ENCODE measurements around the gene SPARC. TPM values are rescaled to one million over a fixed set of nuclear protein-coding genes. Genes with fewer than 3 reads are reported as not detected.
A peak's percentile ranks its signal among the peaks of the same experiment; 100 is the strongest.
"Not testable (repeated sequence)": the region's sequence is repeated elsewhere in the genome, so short reads cannot be mapped to it uniquely, and the experiment has no call there.

SPARC gene
- total and polyA plus RNA-seq, 4 donors: 145 to 1,186 (median 918) TPM

- ATAC-seq (ENCODE audit: insufficient read depth, low FRiP score): no peak
- peak overlapping the region; percentile 26 to 83 for H3K27ac ChIP-seq (ENCODE audit: low read depth in 1 of 2, low read length in 1 of 2)
- no peaks in the 10 kb centered on the region for H3K27me3 ChIP-seq (ENCODE audit: control insufficient read depth in 3 of 3, insufficient read depth in 3 of 3, low read length in 2 of 3)
- H3K36me3 ChIP-seq (ENCODE audit: control insufficient read depth in 4 of 4, insufficient read depth in 4 of 4, low read length in 4 of 4): peaks cover 0 to 23% (median 9%) of the 10 kb centered on the region in 4 donors
- H3K9ac ChIP-seq (ENCODE audit: insufficient read depth in 1 of 2, low read length in 2 of 2): peak overlapping the region in 1 of 2 donors; percentile 97
- peak; percentile 72 to 79 (median 78) for DNase-seq
- WGBS, 2 donors: 36 to 40% methylated on average over 5 of the region's 5 CpGs
- H3K4me1 ChIP-seq (ENCODE audit: control insufficient read depth in 5 of 5, insufficient read depth in 5 of 5, low read length in 5 of 5): peaks cover 9 to 67% (median 31%) of the 10 kb centered on the region in 5 donors
- no peak overlapping the region for H3K4me3 ChIP-seq
- TF ChIP-seq CTCF (IDR thresholded peaks at IDR 0.05; ENCODE audit: control extremely low read depth, extremely low read depth): no peak
- H3K9me3 ChIP-seq (ENCODE audit: control insufficient read depth in 4 of 4, insufficient read depth in 3 of 4, low read length in 3 of 4): peaks cover 0 to 6% (median 0%) of the 10 kb centered on the region in 4 donors
These were observed 3.9 kb downstream of the SPARC start for GRCh38 chr5:151682751-151683331.

GRCh38 chr5:151682240-151682639 lies 4.5 kb downstream of the SPARC start:
- ATAC-seq (ENCODE audit: insufficient read depth, low FRiP score) (no peak), DNase-seq (no peak)
- no peak for TF ChIP-seq CTCF (IDR thresholded peaks at IDR 0.05; ENCODE audit: control extremely low read depth, extremely low read depth)
- peaks cover 15 to 70% (median 34%) of the 10 kb centered on the region in 5 donors for H3K4me1 ChIP-seq (ENCODE audit: control insufficient read depth in 5 of 5, insufficient read depth in 5 of 5, low read length in 5 of 5)
- H3K4me3 ChIP-seq: no peak overlapping the region
- 70 to 78% methylated on average over 6 of the region's 6 CpGs for WGBS, 2 donors
- peak overlapping the region; percentile 26 to 71 for H3K27ac ChIP-seq (ENCODE audit: low read depth in 1 of 2, low read length in 1 of 2)
- H3K9ac ChIP-seq (ENCODE audit: insufficient read depth in 1 of 2, low read length in 2 of 2): no peak overlapping the region
- no peaks in the 10 kb centered on the region for H3K27me3 ChIP-seq (ENCODE audit: control insufficient read depth in 3 of 3, insufficient read depth in 3 of 3, low read length in 2 of 3)
- peaks cover 0 to 6% (median 0%) of the 10 kb centered on the region in 4 donors for H3K9me3 ChIP-seq (ENCODE audit: control insufficient read depth in 4 of 4, insufficient read depth in 3 of 4, low read length in 3 of 4)
- peaks cover 0 to 23% (median 10%) of the 10 kb centered on the region in 4 donors for H3K36me3 ChIP-seq (ENCODE audit: control insufficient read depth in 4 of 4, insufficient read depth in 4 of 4, low read length in 4 of 4)

GRCh38 chr5:151680944-151681427 lies 5.7 kb downstream of the SPARC start:
- no peak for TF ChIP-seq CTCF (IDR thresholded peaks at IDR 0.05; ENCODE audit: control extremely low read depth, extremely low read depth)
- Histone ChIP-seq H3K4me3 (no peak overlapping the region), H3K36me3 (ENCODE audit: control insufficient read depth in 4 of 4, insufficient read depth in 4 of 4, low read length in 4 of 4) (peaks cover 0 to 23% (median 10%) of the 10 kb centered on the region in 4 donors), H3K4me1 (ENCODE audit: control insufficient read depth in 5 of 5, insufficient read depth in 5 of 5, low read length in 5 of 5) (peaks cover 16 to 78% (median 40%) of the 10 kb centered on the region in 5 donors), H3K27ac (ENCODE audit: low read depth in 1 of 2, low read length in 1 of 2) (peak overlapping the region; percentile 36 to 74), H3K27me3 (ENCODE audit: control insufficient read depth in 3 of 3, insufficient read depth in 3 of 3, low read length in 2 of 3) (no peaks in the 10 kb centered on the region), H3K9me3 (ENCODE audit: control insufficient read depth in 4 of 4, insufficient read depth in 3 of 4, low read length in 3 of 4) (peaks cover 0 to 6% (median 0%) of the 10 kb centered on the region in 4 donors), H3K9ac (ENCODE audit: insufficient read depth in 1 of 2, low read length in 2 of 2) (no peak overlapping the region)
- DNase-seq (no peak), ATAC-seq (ENCODE audit: insufficient read depth, low FRiP score) (no peak)
- 75 to 92% methylated on average over 5 of the region's 5 CpGs for WGBS, 2 donors

- H3K9me3 ChIP-seq (ENCODE audit: control insufficient read depth in 4 of 4, insufficient read depth in 3 of 4, low read length in 3 of 4); DNase-seq; H3K9ac ChIP-seq (ENCODE audit: insufficient read depth in 1 of 2, low read length in 2 of 2); H3K4me3 ChIP-seq; H3K27me3 ChIP-seq (ENCODE audit: control insufficient read depth in 3 of 3, insufficient read depth in 3 of 3, low read length in 2 of 3); ATAC-seq (ENCODE audit: insufficient read depth, low FRiP score): not testable (repeated sequence)
- 76 to 90% methylated on average over 7 of the region's 7 CpGs for WGBS, 2 donors
- Histone ChIP-seq H3K4me1 (ENCODE audit: control insufficient read depth in 5 of 5, insufficient read depth in 5 of 5, low read length in 5 of 5) (peaks cover 16 to 79% (median 40%) of the 10 kb centered on the region in 5 donors), H3K27ac (ENCODE audit: low read depth in 1 of 2, low read length in 1 of 2) (peak overlapping the region in 1 of 2 donors; percentile 33), H3K36me3 (ENCODE audit: control insufficient read depth in 4 of 4, insufficient read depth in 4 of 4, low read length in 4 of 4) (peaks cover 0 to 27% (median 13%) of the 10 kb centered on the region in 4 donors)
These were observed 6.6 kb downstream of the SPARC start for GRCh38 chr5:151680156-151680505.

All from lung (tissue), 12 donors.